ENCODE data around the gene TIMP2. TPM values are rescaled to one million over a fixed set of nuclear protein-coding genes. Genes with fewer than 3 reads are reported as not detected.

TIMP2 gene
- total and polyA plus RNA-seq, 2 experiments from 2014 or later: 10.6 to 22.5 TPM

GRCh38 chr17:78865682-78866390 lies 59.4 kb downstream of the TIMP2 start (continued):
- no peak for TF ChIP-seq ETS1 (IDR thresholded peaks at IDR 0.05)
- no peak for TF ChIP-seq NANOG (IDR thresholded peaks at IDR 0.05; ENCODE audit: borderline replicate concordance)
- no peak for TF ChIP-seq STAT1 (IDR thresholded peaks at IDR 0.05; ENCODE audit: unreplicated experiment)
- TF ChIP-seq POLR2AphosphoS5 (IDR thresholded peaks at IDR 0.05; ENCODE audit: low read depth): no peak

- Histone ChIP-seq H3K36me3 (ENCODE audit: insufficient read depth) (no peaks in the 10 kb centered on the region), H2AFZ (no peak overlapping the region), H4K20me1 (replicated peaks; ENCODE audit: insufficient read depth) (no peaks in the 10 kb centered on the region), H3K9me2 (ENCODE audit: insufficient read depth) (no peaks in the 10 kb centered on the region), H3K79me2 (replicated peaks; ENCODE audit: insufficient read depth) (no peaks in the 10 kb centered on the region), H3K4me1 (ENCODE audit: insufficient read depth) (no peaks in the 10 kb centered on the region), H3F3A (replicated peaks; ENCODE audit: low read depth) (no peaks in the 10 kb centered on the region; the same call in 1 of the 2 replicates), H3K4me2 (no peak overlapping the region), H3K27ac (ENCODE audit: low read depth) (no peak overlapping the region), H3K27me3 (ENCODE audit: insufficient read depth) (no peaks in the 10 kb centered on the region), H3K4me3 (no peak overlapping the region)
- H3K27me3 Mint-ChIP-seq (ENCODE audit: insufficient read depth, low read depth, poor library complexity): peaks cover 7% of the 10 kb centered on the region
- H3K4me3 Mint-ChIP-seq: no peak overlapping the region
- H3K27ac Mint-ChIP-seq: no peak overlapping the region
- ATAC-seq: no peak
- no peaks in the 10 kb centered on the region; the same call in 2 of the 3 replicates for H3K36me3 Mint-ChIP-seq (ENCODE audit: low read depth)
- peaks cover 4% of the 10 kb centered on the region; the same call in 2 of the 3 replicates for H3K4me1 Mint-ChIP-seq
- DNase-seq (ENCODE audit: low spot score): no peak
- no peaks in the 10 kb centered on the region for H3K9me3 Mint-ChIP-seq
- TF ChIP-seq ETS1 (IDR thresholded peaks at IDR 0.05) (no peak), REST (IDR thresholded peaks at IDR 0.05; ENCODE audit: unreplicated experiment) (no peak), JUNB (IDR thresholded peaks at IDR 0.05; ENCODE audit: unreplicated experiment) (no peak), CREB1 (CRISPR knock-in tag; IDR thresholded peaks at IDR 0.05; ENCODE audit: low read depth) (no peak), CTCF (conservative IDR thresholded peaks at IDR 0.05; ENCODE audit: low read depth in 2 of 2) (no peak), STAT1 (IDR thresholded peaks at IDR 0.05; ENCODE audit: unreplicated experiment) (no peak), ZNF462 (CRISPR knock-in tag; IDR thresholded peaks at IDR 0.05) (no peak), EZH2phosphoT487 (IDR thresholded peaks at IDR 0.05; ENCODE audit: unreplicated experiment) (no peak)
Measured at GRCh38 chr17:78864117-78864516, 61.1 kb downstream of the TIMP2 start.

Data from GM23338 (cell line).